ENCODE data around the gene TXNDC2. TPM values are rescaled to one million over a fixed set of nuclear protein-coding genes. Genes with fewer than 3 reads are reported as not detected.

The TXNDC2 gene
- total and polyA plus RNA-seq, 5 experiments from 2014 or later, result not detected

GRCh38 chr18:9863282-9863681 is 22.5 kb upstream of the TXNDC2 start:
- POLR2A ChIA-PET, result no interaction called here
- H3K27me3 Mint-ChIP-seq, result peaks cover 0 to 14% (median 4%) of the 10 kb centered on the region in 5 donors
- ATAC-seq (no peak), DNase-seq (no peak)
- H3K4me3 Mint-ChIP-seq, result no peak overlapping the region
- peaks cover 4 to 25% (median 18%) of the 10 kb centered on the region in 9 donors for H3K9me3 Mint-ChIP-seq
- no peak overlapping the region for H3K27ac Mint-ChIP-seq
- H3K4me1 Mint-ChIP-seq, result peaks cover 0 to 3% (median 0%) of the 10 kb centered on the region in 4 donors
- peaks cover 0 to 12% (median 9%) of the 10 kb centered on the region in 3 donors for H3K36me3 Mint-ChIP-seq

- no peak overlapping the region for H3K27ac Mint-ChIP-seq
- peaks cover 0 to 3% (median 1%) of the 10 kb centered on the region in 4 donors for H3K4me1 Mint-ChIP-seq
- H3K4me3 Mint-ChIP-seq, result no peak overlapping the region
- no peak for ATAC-seq
- no peak for DNase-seq
- peaks cover 2 to 20% (median 7%) of the 10 kb centered on the region in 5 donors for H3K27me3 Mint-ChIP-seq
- peaks cover 0 to 12% (median 9%) of the 10 kb centered on the region in 3 donors for H3K36me3 Mint-ChIP-seq
- H3K9me3 Mint-ChIP-seq, result peaks cover 4 to 28% (median 18%) of the 10 kb centered on the region in 9 donors
- POLR2A ChIA-PET, result no interaction called here
Measured at GRCh38 chr18:9865764-9866490, 19.8 kb upstream of the TXNDC2 start.

GRCh38 chr18:9866627-9867026 is 19.1 kb upstream of the TXNDC2 start:
- Mint-ChIP-seq H3K36me3 (peaks cover 0 to 12% (median 9%) of the 10 kb centered on the region in 3 donors), H3K9me3 (peaks cover 4 to 28% (median 18%) of the 10 kb centered on the region in 9 donors), H3K27me3 (peaks cover 4 to 24% (median 12%) of the 10 kb centered on the region in 5 donors), H3K4me1 (peaks cover 0 to 3% (median 1%) of the 10 kb centered on the region in 4 donors), H3K27ac (no peak overlapping the region), H3K4me3 (no peak overlapping the region)
- POLR2A ChIA-PET, result no interaction called here
- DNase-seq, result no peak
- ATAC-seq, result no peak

- Mint-ChIP-seq H3K9me3 (peaks cover 4 to 28% (median 18%) of the 10 kb centered on the region in 9 donors), H3K27me3 (peaks cover 4 to 24% (median 12%) of the 10 kb centered on the region in 5 donors), H3K36me3 (peaks cover 0 to 12% (median 9%) of the 10 kb centered on the region in 3 donors), H3K4me3 (no peak overlapping the region), H3K4me1 (peaks cover 0 to 3% (median 1%) of the 10 kb centered on the region in 4 donors), H3K27ac (no peak overlapping the region)
- no peak for ATAC-seq
- POLR2A ChIA-PET, result no interaction called here
- no peak for DNase-seq
Measured at GRCh38 chr18:9867071-9867594, 18.6 kb upstream of the TXNDC2 start.

- peaks cover 0 to 3% (median 1%) of the 10 kb centered on the region in 4 donors for H3K4me1 Mint-ChIP-seq
- ATAC-seq (no peak), DNase-seq (no peak)
- POLR2A ChIA-PET, result no interaction called here
- no peak overlapping the region for H3K4me3 Mint-ChIP-seq
- H3K36me3 Mint-ChIP-seq, result peaks cover 0 to 12% (median 9%) of the 10 kb centered on the region in 3 donors
- H3K9me3 Mint-ChIP-seq, result peaks cover 4 to 28% (median 18%) of the 10 kb centered on the region in 9 donors
- no peak overlapping the region for H3K27ac Mint-ChIP-seq
- peaks cover 4 to 24% (median 15%) of the 10 kb centered on the region in 5 donors for H3K27me3 Mint-ChIP-seq
Measured at GRCh38 chr18:9868857-9869714, 16.7 kb upstream of the TXNDC2 start.

- ATAC-seq, result no peak
- no peak overlapping the region for H3K4me3 Mint-ChIP-seq
- H3K36me3 Mint-ChIP-seq, result peaks cover 0 to 12% (median 9%) of the 10 kb centered on the region in 3 donors
- peaks cover 4 to 24% (median 15%) of the 10 kb centered on the region in 5 donors for H3K27me3 Mint-ChIP-seq
- peaks cover 0 to 3% (median 1%) of the 10 kb centered on the region in 4 donors for H3K4me1 Mint-ChIP-seq
- H3K9me3 Mint-ChIP-seq, result peaks cover 4 to 28% (median 18%) of the 10 kb centered on the region in 9 donors
- no peak overlapping the region for H3K27ac Mint-ChIP-seq
- POLR2A ChIA-PET, result interaction anchor here (0.6 kb wide), 1 partner anchor 17 kb away, joined by 3 read pairs; no protein-coding TSS in a partner anchor
- no peak for DNase-seq
Measured at GRCh38 chr18:9869715-9870430, 15.9 kb upstream of the TXNDC2 start.

- Mint-ChIP-seq H3K27me3 (peaks cover 4 to 25% (median 17%) of the 10 kb centered on the region in 5 donors), H3K9me3 (peaks cover 4 to 21% (median 14%) of the 10 kb centered on the region in 9 donors), H3K4me3 (no peak overlapping the region), H3K4me1 (peaks cover 0 to 3% (median 1%) of the 10 kb centered on the region in 4 donors), H3K36me3 (peaks cover 0 to 8% (median 8%) of the 10 kb centered on the region in 3 donors), H3K27ac (peak overlapping the region in 1 of 10 donors; percentile 0)
- ATAC-seq, result no peak
- POLR2A ChIA-PET, result interaction anchor here (0.6 kb wide), 1 partner anchor 16 kb away, joined by 3 read pairs; no protein-coding TSS in a partner anchor
- no peak for DNase-seq
Measured at GRCh38 chr18:9870431-9871008, 15.3 kb upstream of the TXNDC2 start.

GRCh38 chr18:9871244-9871746 is 14.5 kb upstream of the TXNDC2 start:
- no peak for ATAC-seq
- Mint-ChIP-seq H3K27me3 (peaks cover 4 to 18% (median 17%) of the 10 kb centered on the region in 5 donors), H3K36me3 (peaks cover 0 to under 1% (median under 1%) of the 10 kb centered on the region in 3 donors), H3K9me3 (peaks cover 0 to 14% (median 6%) of the 10 kb centered on the region in 9 donors), H3K27ac (no peak overlapping the region), H3K4me1 (peaks cover 0 to 3% (median 1%) of the 10 kb centered on the region in 4 donors), H3K4me3 (no peak overlapping the region)
- no peak for DNase-seq
- POLR2A ChIA-PET, result no interaction called here

GRCh38 chr18:9872823-9873222 is 12.9 kb upstream of the TXNDC2 start:
- no peaks in the 10 kb centered on the region for H3K36me3 Mint-ChIP-seq
- H3K27ac Mint-ChIP-seq, result no peak overlapping the region
- H3K27me3 Mint-ChIP-seq, result peaks cover 4 to 21% (median 17%) of the 10 kb centered on the region in 5 donors
- ATAC-seq (no peak), DNase-seq (no peak)
- POLR2A ChIA-PET, result no interaction called here
- H3K4me3 Mint-ChIP-seq, result no peak overlapping the region
- peaks cover 0 to 4% (median 0%) of the 10 kb centered on the region in 9 donors for H3K9me3 Mint-ChIP-seq
- H3K4me1 Mint-ChIP-seq, result peaks cover 0 to 3% (median 1%) of the 10 kb centered on the region in 4 donors

GRCh38 chr18:9874728-9875127 is 11.0 kb upstream of the TXNDC2 start:
- ATAC-seq (no peak), DNase-seq (no peak)
- H3K27ac Mint-ChIP-seq, result no peak overlapping the region
- H3K9me3 Mint-ChIP-seq, result no peaks in the 10 kb centered on the region
- no peak overlapping the region for H3K4me3 Mint-ChIP-seq
- peaks cover 2 to 18% (median 17%) of the 10 kb centered on the region in 5 donors for H3K27me3 Mint-ChIP-seq
- POLR2A ChIA-PET, result interaction anchor here (0.7 kb wide), 1 partner anchor 12 kb away, joined by 3 read pairs; no protein-coding TSS in a partner anchor
- peaks cover 0 to 2% (median 0%) of the 10 kb centered on the region in 4 donors for H3K4me1 Mint-ChIP-seq
- no peaks in the 10 kb centered on the region for H3K36me3 Mint-ChIP-seq

- Mint-ChIP-seq H3K9me3 (no peaks in the 10 kb centered on the region), H3K27ac (no peak overlapping the region), H3K36me3 (no peaks in the 10 kb centered on the region), H3K4me1 (no peaks in the 10 kb centered on the region), H3K4me3 (no peak overlapping the region), H3K27me3 (peaks cover under 1 to 9% (median 4%) of the 10 kb centered on the region in 5 donors)
- ATAC-seq, result no peak
- POLR2A ChIA-PET, result no interaction called here
- DNase-seq, result no peak
Measured at GRCh38 chr18:9876212-9876866, 9.4 kb upstream of the TXNDC2 start.

All from naive thymus-derived CD8-positive, alpha-beta T cell (primary cell).